Natural killer cell treated with Interleukin-12 subunit alpha and Interleukin-12 subunit beta and Interleukin-15 and Interleukin-18, amount 100 ng/mL, for 72 hours (primary cell): ENCODE data around the gene EDIL3. TPM values are rescaled to one million over a fixed set of nuclear protein-coding genes. Genes with fewer than 3 reads are reported as not detected.

ENCODE experiments used
- ATAC-seq, 2 donors: fragments of 150-1000 bp; cut with Tn5 transposase in 1 of 2; sonication (Bioruptor Pico), chemical (Tn5 transposase) in 1 of 2; 2 replicates each; pipeline ENCODE4 v1.10.0; 2021
- DNase-seq: peaks from one replicate; pipeline ENCODE4 v3.0.0; 2022; ENCODE audit warnings: low spot score
- H3K27ac Mint-ChIP-seq, 2 donors: 1 replicate in 1 of 2; 2 replicates in 1 of 2; pipeline ENCODE4 v1.8.0; 2022; ENCODE audit warnings: mixed read lengths in 2 of 2, mild to moderate bottlenecking in 1 of 2, moderate library complexity in 1 of 2
- H3K27me3 Mint-ChIP-seq, 2 donors: 1 replicate in 1 of 2; 2 replicates in 1 of 2; pipeline ENCODE4 v1.8.0; 2022; ENCODE audit warnings: mixed read lengths in 2 of 2
- H3K36me3 Mint-ChIP-seq: one replicate; pipeline ENCODE4 v1.8.0; 2022; ENCODE audit warnings: mixed read lengths
- H3K4me1 Mint-ChIP-seq, 2 donors: 1 replicate in 1 of 2; 2 replicates in 1 of 2; pipeline ENCODE4 v1.8.0; 2022; ENCODE audit warnings: low read depth in 2 of 2, mixed read lengths in 2 of 2, mild to moderate bottlenecking in 1 of 2
- H3K4me3 Mint-ChIP-seq: one replicate; pipeline ENCODE4 v1.8.0; 2022; ENCODE audit warnings: mixed read lengths
- H3K9me3 Mint-ChIP-seq: 2 replicates; pipeline ENCODE4 v1.8.0; 2022; ENCODE audit warnings: mixed read lengths
- total RNA-seq, 2 donors: library from RNA; stranded (reverse); gene quantifications; one replicate each; pipeline ENCODE4 v1.2.3, GENCODE V29; 2022

EDIL3 gene
- total RNA-seq, 2 donors from 2014 or later: not detected

GRCh38 chr5:83895860-83896259, 488.8 kb downstream of the EDIL3 start:
- Mint-ChIP-seq H3K4me3 (no peak overlapping the region), H3K27me3 (no peaks in the 10 kb centered on the region), H3K4me1 (no peaks in the 10 kb centered on the region), H3K9me3 (peaks cover 4% of the 10 kb centered on the region), H3K27ac (no peak overlapping the region), H3K36me3 (no peaks in the 10 kb centered on the region)
- no peak for ATAC-seq
- no peak for DNase-seq

DNA sequence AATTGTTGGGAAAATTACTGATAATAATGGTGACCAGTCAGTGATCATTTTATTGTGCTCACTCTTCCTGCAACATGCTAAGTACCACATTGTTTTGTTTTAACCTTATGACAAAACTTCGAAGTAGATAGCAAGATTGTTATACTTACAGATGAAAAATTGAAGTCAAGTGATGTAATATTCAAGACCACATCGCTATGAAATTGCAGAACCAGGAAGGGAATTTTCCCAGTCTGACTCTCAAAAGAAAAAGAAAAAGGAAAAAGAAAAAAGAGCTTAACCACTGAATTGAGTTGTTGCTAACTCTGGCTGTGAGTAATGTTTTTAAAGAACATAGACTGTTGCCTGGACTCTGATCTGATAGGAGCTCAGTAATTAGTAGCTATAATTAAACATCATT, 493.4 kb downstream of the EDIL3 start:
- Mint-ChIP-seq H3K27me3 (no peaks in the 10 kb centered on the region), H3K4me3 (no peak overlapping the region), H3K27ac (no peak overlapping the region), H3K36me3 (no peaks in the 10 kb centered on the region), H3K9me3 (peaks cover 4% of the 10 kb centered on the region), H3K4me1 (no peaks in the 10 kb centered on the region)
- DNase-seq: no peak
- ATAC-seq: no peak
